MCF 10A (cell line): ENCODE measurements around the gene TBC1D10A. TPM values are rescaled to one million over a fixed set of nuclear protein-coding genes. Genes with fewer than 3 reads are reported as not detected.

Experiments used
- BruUV-seq: library from RNA; stranded (reverse); fragments of 400-500 nt; replicated peaks from 2 replicates; lab custom pipeline; 2021; lab: Mats Ljungman, UMichigan
- CTCF ChIA-PET: fragments of 300-600 bp; sonication (Branson Sonifier 250); formaldehyde crosslinking; extraction: SDS; loops from one replicate; lab custom pipeline; 2021; ENCODE audit warnings: antibody characterized with exemption, inconsistent platforms; lab: Yijun Ruan, JAX
- POLR2A ChIA-PET: fragments of 300-600, 350-650 bp; sonication (Branson Sonifier 250); formaldehyde crosslinking; extraction: SDS; loops from one replicate; lab custom pipeline; 2020; ENCODE audit warnings: antibody characterized with exemption, inconsistent platforms; lab: Yijun Ruan, JAX
- DNase-seq: peaks from one replicate; pipeline ENCODE4 v3.0.0-alpha.2; 2018; ENCODE audit not compliant: unreplicated experiment
- H3K27ac Mint-ChIP-seq: one replicate; pipeline ENCODE4 v1.8.0; 2022; ENCODE audit warnings: mild to moderate bottlenecking, low read depth, mixed read lengths; ENCODE audit not compliant: unreplicated experiment
- H3K27me3 Mint-ChIP-seq: one replicate; pipeline ENCODE4 v1.8.0; 2022; ENCODE audit warnings: mixed read lengths; ENCODE audit not compliant: insufficient read depth, unreplicated experiment
- H3K36me3 Mint-ChIP-seq: one replicate; pipeline ENCODE4 v1.8.0; 2022; ENCODE audit warnings: mild to moderate bottlenecking, moderate library complexity, mixed read lengths; ENCODE audit not compliant: insufficient read depth, unreplicated experiment
- H3K4me1 Mint-ChIP-seq: one replicate; pipeline ENCODE4 v1.8.0; 2022; ENCODE audit warnings: mixed read lengths; ENCODE audit not compliant: insufficient read depth, unreplicated experiment
- H3K4me3 Mint-ChIP-seq: one replicate; pipeline ENCODE4 v1.8.0; 2022; ENCODE audit warnings: mild to moderate bottlenecking, moderate library complexity, mixed read lengths; ENCODE audit not compliant: unreplicated experiment
- H3K9me3 Mint-ChIP-seq: one replicate; pipeline ENCODE4 v1.8.0; 2022; ENCODE audit warnings: mixed read lengths; ENCODE audit not compliant: unreplicated experiment
- intact Hi-C: fragments of 100-400 bp; cut with micrococcal nuclease; formaldehyde crosslinking; loops from 2 replicates; pipeline ENCODE4 v1.14.1; 2022
- total RNA-seq: library from RNA; stranded (reverse); gene quantifications from 2 replicates; pipeline ENCODE4 v1.2.3, GENCODE V29; 2022
- TF ChIP-seq, protein P1 (sequence below): fragments of 200-600 bp; IDR thresholded peaks from one replicate; pipeline ENCODE4 v1.8.0; 2022; ENCODE audit warnings: antibody characterized with exemption, mild to moderate bottlenecking; ENCODE audit not compliant: unreplicated experiment

Gene TBC1D10A
- total RNA-seq, 1 experiment from 2014 or later, result 11.1 TPM

GRCh38 chr22:30309951-30310741 is 16.6 kb downstream of the TBC1D10A start:
- H3K4me1 Mint-ChIP-seq, result peaks cover 54% of the 10 kb centered on the region
- H3K27ac Mint-ChIP-seq, result no peak overlapping the region
- TF ChIP-seq, protein P1, sequence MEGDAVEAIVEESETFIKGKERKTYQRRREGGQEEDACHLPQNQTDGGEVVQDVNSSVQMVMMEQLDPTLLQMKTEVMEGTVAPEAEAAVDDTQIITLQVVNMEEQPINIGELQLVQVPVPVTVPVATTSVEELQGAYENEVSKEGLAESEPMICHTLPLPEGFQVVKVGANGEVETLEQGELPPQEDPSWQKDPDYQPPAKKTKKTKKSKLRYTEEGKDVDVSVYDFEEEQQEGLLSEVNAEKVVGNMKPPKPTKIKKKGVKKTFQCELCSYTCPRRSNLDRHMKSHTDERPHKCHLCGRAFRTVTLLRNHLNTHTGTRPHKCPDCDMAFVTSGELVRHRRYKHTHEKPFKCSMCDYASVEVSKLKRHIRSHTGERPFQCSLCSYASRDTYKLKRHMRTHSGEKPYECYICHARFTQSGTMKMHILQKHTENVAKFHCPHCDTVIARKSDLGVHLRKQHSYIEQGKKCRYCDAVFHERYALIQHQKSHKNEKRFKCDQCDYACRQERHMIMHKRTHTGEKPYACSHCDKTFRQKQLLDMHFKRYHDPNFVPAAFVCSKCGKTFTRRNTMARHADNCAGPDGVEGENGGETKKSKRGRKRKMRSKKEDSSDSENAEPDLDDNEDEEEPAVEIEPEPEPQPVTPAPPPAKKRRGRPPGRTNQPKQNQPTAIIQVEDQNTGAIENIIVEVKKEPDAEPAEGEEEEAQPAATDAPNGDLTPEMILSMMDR, result no peak
- intact Hi-C loops, result no loop called here
- H3K9me3 Mint-ChIP-seq, result no peaks in the 10 kb centered on the region
- BruUV-seq, result no TSS peak
- no peak for DNase-seq
- CTCF ChIA-PET, result interaction anchor here (0.6 to 4.7 kb wide), 4 partner anchors 8 to 202 kb away, joined by 3 to 26 read pairs (median 4); partner anchors contain the start of gene CASTOR1
- no peaks in the 10 kb centered on the region for H3K27me3 Mint-ChIP-seq
- H3K4me3 Mint-ChIP-seq, result no peak overlapping the region
- H3K36me3 Mint-ChIP-seq, result no peaks in the 10 kb centered on the region
- POLR2A ChIA-PET, result interaction anchor here (0.7 to 6.4 kb wide), 5 partner anchors 14 to 21 kb away, joined by 3 to 47 read pairs (median 8); partner anchors contain the start of genes CASTOR1 and TBC1D10A

- POLR2A ChIA-PET, result interaction anchor here (0.7 to 0.9 kb wide), 2 partner anchors 17 to 18 kb away, joined by 3 to 4 read pairs; partner anchors contain the start of gene TBC1D10A
- H3K27ac Mint-ChIP-seq, result no peak overlapping the region
- BruUV-seq, result no TSS peak
- H3K36me3 Mint-ChIP-seq, result no peaks in the 10 kb centered on the region
- peaks cover 62% of the 10 kb centered on the region for H3K4me1 Mint-ChIP-seq
- H3K9me3 Mint-ChIP-seq, result no peaks in the 10 kb centered on the region
- H3K27me3 Mint-ChIP-seq, result no peaks in the 10 kb centered on the region
- TF ChIP-seq, protein P1, result no peak
- DNase-seq, result no peak
- H3K4me3 Mint-ChIP-seq, result no peak overlapping the region
- intact Hi-C loops, result no loop called here
- CTCF ChIA-PET, result interaction anchor here (0.8 to 0.9 kb wide), 3 partner anchors 14 to 79 kb away, joined by 3 read pairs; partner anchors contain the start of gene RNF215
Measured at GRCh38 chr22:30308518-30309230, 18.1 kb downstream of the TBC1D10A start.

GRCh38 chr22:30308093-30308492 is 18.6 kb downstream of the TBC1D10A start:
- intact Hi-C loops, result no loop called here
- H3K27me3 Mint-ChIP-seq, result no peaks in the 10 kb centered on the region
- TF ChIP-seq, protein P1, result no peak
- peaks cover 66% of the 10 kb centered on the region for H3K4me1 Mint-ChIP-seq
- POLR2A ChIA-PET, result interaction anchor here (0.7 to 0.9 kb wide), 2 partner anchors 17 to 19 kb away, joined by 3 to 4 read pairs; partner anchors contain the start of gene TBC1D10A
- H3K27ac Mint-ChIP-seq, result no peak overlapping the region
- H3K4me3 Mint-ChIP-seq, result no peak overlapping the region
- BruUV-seq, result no TSS peak
- no peaks in the 10 kb centered on the region for H3K9me3 Mint-ChIP-seq
- H3K36me3 Mint-ChIP-seq, result no peaks in the 10 kb centered on the region
- CTCF ChIA-PET, result interaction anchor here (0.8 kb wide), 1 partner anchor 13 kb away, joined by 3 read pairs; no protein-coding TSS in a partner anchor
- DNase-seq, result no peak
